Measurements from ENCODE around the gene SLIT1.

DNA sequence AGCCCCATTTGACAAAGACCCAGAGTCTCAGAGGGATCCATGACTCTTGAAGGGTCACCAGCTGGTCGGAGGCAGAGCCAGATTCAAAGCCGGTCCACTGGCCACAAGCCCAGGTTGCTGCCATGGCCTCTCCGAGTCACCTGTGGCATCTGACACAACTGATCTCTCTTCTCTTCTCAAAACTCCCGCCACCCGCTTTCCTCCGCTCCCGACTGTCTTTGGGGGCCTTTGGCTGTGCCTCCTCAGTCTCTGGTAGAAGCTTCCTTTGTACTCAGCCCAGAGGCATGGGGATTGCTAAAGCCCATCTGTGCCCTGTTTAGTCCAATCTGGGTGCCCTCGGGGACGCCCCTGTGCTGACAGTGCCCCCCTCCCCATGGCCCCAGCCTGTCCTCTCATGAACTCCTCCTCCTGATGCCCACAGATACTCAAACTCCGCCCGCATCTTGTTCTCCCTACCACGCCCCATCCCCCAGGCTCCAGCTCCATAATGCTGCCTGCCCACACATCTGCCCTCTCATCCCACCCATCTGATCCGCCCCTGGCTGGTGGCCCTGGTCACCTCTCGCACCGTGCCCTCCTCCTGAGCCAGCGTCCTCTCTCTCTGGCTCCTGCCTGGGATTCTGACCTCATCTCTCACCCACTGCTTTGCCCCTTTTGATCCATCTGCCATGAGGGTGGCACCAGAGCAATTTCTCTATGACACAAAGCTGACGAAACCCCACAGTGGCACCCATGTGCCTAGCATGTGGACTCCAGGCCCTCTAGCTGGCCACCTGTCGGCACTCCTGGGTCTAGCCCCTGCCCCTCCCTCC, 150.6 kb downstream of the SLIT1 start:
- TF ChIP-seq CTCF (IDR thresholded peaks at IDR 0.05) (no peak), POLR2A (IDR thresholded peaks at IDR 0.05) (no peak)

Data from testis (tissue), 2 donors.